GM12865 (cell line): ENCODE measurements around the gene NKAIN4.

Experiments
- DNase-seq: peaks from one replicate; pipeline ENCODE4 v3.0.0; 2010; ENCODE audit warnings: low read depth
- H3K4me3 ChIP-seq: 2 replicates; pipeline ENCODE4 v1.5.1; 2011; ENCODE audit warnings: mild to moderate bottlenecking, low read depth, low read length, control low read depth
- CTCF ChIP-seq: IDR thresholded peaks from 2 replicates; pipeline ENCODE4 v1.5.1; 2011; ENCODE audit warnings: low read length, control low read depth, low read depth, inconsistent platforms; ENCODE audit not compliant: insufficient read depth; ENCODE audit errors: missing control alignments

Gene NKAIN4

DNA sequence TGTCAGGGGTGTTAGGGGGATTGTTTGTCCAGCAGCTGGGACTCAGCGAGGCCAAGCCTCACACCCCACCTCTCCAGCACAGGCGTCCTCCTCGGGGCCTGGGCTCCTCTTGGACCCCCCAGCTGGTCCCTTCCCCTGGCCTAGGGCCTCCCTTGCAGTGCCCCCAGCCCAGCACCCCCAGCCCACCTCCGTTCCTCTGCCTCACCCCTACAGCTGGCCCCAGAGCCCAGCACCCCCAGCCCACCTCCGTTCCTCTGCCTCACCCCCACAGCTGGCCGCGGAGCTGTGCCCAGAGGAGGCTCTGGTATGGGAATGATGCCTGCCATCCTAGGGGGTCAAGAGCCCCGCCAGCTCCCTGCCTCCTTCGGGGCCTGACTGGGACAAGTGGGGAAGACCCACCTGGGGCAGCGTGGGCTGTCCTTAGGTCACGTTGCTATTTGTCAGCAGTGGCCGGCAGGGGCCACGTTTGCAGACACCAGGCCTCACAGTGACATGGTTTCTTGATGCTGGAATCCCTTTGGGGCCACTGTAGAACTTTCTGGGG, 30.8 kb upstream of the NKAIN4 start:
- no peak for TF ChIP-seq CTCF
- no peak overlapping the region for H3K4me3 ChIP-seq
- no peak for DNase-seq

DNA sequence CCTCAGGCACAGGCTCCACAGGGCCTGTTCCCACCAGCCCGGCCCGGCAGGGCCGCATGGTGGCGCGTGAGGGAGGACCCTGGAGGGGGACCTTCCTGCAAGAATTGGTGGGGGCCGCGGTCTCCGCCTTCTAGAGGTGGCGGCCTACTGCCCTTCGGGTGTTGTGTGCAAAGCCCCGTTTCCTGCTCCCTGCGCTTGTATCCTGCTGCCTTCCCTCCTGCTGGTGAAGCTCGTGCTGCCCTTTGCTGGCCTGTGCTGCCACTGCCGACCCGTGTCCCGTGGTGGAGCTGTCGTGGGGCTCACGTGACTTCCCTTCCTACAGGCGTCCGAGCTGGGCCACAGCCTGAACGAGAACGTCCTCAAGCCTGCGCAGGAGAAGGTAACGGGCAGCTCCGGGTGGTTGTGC, 30.3 kb upstream of the NKAIN4 start:
- no peak overlapping the region for H3K4me3 ChIP-seq
- TF ChIP-seq CTCF: no peak
- no peak for DNase-seq

GRCh38 chr20:63284083-63284440, 29.8 kb upstream of the NKAIN4 start:
- no peak for TF ChIP-seq CTCF
- no peak overlapping the region for H3K4me3 ChIP-seq
- DNase-seq: no peak

DNA sequence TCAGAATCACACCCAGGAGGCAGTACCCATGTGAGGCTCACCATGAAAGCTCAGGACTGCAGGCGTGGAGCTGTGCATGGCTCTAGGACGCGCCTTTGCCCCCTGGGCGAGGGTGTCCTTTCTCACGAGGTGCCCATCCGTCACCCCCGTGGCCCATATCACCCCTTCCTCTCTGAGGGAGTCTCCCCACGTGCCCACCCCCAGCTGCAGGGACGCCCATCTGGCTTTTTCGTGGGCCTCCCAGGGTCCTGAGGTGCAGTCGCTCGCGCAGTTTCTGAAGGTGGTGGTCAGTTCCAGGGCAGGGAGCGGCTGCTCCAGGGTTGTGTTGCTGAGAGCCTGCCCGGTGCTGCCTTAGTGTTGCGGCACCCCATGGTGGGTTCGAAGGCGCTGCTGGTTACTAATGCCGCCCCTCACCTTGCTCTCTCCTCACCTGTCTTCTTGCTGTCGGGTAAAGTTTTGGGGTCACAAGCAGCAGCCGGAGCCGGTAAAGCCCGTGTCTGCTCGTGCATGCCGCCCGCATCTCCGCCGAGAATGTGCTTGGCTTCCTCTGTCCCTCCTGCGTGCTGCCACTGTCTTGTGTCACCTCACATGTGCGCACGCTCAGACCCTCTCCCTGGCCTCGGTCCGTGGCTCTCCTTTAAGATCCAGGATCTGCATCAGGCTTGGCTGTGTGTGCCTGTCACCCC, 29.3 kb upstream of the NKAIN4 start:
- DNase-seq: no peak
- no peak for TF ChIP-seq CTCF
- no peak overlapping the region for H3K4me3 ChIP-seq

DNA sequence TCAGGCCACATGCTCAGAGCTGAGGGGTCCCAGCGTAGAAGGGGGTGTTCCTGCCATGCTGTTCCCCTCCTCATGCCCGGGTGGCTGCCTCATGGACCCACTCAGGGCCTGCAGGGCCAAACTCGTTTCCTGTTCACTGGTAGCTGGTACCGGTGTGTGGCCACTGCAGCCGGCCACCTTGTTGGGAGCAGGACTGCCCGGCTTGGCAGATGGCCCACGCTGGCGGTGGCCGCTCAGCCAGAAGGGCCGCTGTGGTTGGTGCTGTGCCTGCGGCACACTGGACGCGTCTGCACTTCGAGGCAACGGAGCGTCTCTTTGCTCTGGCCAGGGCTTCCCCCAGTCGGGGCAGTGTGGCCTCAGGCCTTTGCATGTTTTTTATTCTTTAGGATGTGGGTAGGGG, 28.7 kb upstream of the NKAIN4 start:
- no peak overlapping the region for H3K4me3 ChIP-seq
- TF ChIP-seq CTCF: no peak
- DNase-seq: no peak

GRCh38 chr20:63281742-63282665, 27.7 kb upstream of the NKAIN4 start:
- H3K4me3 ChIP-seq: no peak overlapping the region
- TF ChIP-seq CTCF: no peak
- DNase-seq: no peak
